ENCODE measurements around the gene RARS2.

RARS2 gene

DNA sequence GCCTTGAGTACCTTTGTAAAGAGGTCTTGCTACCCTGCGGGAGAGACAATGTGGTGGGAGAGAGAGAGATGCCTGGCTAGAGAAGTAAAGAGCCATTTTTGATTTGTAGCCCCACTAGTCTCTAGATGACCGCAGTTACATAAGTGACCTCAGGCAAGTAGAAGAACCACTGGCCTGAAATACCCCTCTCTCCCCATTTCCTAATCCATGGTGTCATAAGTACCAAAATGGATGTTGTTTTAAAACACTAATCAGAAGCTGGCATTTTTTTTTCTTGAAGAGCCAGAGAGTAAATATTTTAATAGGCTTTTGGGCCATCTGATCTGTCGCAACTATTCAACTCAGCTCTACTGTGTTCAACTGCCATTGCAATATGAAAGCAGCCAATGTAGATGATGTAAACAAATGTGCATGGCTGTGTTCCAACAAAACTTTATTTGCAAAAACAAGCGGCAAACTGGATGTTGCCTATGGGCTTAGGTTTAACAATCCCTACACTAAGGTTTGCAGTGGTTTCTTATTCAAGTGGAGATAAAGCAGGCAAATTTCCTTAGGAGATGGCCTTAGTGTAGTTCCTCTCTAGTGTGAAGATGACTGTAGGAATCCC lies 36.5 kb downstream of the RARS2 start:
- TF ChIP-seq, protein P1, sequence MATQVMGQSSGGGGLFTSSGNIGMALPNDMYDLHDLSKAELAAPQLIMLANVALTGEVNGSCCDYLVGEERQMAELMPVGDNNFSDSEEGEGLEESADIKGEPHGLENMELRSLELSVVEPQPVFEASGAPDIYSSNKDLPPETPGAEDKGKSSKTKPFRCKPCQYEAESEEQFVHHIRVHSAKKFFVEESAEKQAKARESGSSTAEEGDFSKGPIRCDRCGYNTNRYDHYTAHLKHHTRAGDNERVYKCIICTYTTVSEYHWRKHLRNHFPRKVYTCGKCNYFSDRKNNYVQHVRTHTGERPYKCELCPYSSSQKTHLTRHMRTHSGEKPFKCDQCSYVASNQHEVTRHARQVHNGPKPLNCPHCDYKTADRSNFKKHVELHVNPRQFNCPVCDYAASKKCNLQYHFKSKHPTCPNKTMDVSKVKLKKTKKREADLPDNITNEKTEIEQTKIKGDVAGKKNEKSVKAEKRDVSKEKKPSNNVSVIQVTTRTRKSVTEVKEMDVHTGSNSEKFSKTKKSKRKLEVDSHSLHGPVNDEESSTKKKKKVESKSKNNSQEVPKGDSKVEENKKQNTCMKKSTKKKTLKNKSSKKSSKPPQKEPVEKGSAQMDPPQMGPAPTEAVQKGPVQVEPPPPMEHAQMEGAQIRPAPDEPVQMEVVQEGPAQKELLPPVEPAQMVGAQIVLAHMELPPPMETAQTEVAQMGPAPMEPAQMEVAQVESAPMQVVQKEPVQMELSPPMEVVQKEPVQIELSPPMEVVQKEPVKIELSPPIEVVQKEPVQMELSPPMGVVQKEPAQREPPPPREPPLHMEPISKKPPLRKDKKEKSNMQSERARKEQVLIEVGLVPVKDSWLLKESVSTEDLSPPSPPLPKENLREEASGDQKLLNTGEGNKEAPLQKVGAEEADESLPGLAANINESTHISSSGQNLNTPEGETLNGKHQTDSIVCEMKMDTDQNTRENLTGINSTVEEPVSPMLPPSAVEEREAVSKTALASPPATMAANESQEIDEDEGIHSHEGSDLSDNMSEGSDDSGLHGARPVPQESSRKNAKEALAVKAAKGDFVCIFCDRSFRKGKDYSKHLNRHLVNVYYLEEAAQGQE (IDR thresholded peaks at IDR 0.05; ENCODE audit: insufficient read depth in 1 of 2, low read depth in 2 of 2, low read length in 2 of 2) = no peak

DNA sequence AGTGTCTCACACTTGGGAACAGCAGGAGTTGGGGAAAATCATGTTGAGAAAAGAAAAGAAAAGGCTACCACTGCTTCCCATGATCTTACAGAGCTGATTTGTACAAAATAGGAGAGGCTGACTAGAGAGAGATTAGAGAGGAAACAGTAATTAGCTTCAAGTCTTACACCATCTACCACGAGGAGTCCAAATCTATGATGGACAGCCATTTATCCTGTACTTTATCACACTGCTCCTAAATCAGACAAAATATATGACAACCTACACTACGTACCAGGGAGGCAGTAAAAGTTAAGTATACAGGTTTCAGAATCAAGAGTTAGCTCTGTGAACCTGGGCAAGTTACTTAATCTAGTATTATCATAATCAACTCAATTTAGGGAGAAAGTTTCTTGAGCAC lies 38.0 kb downstream of the RARS2 start:
- no peak for TF ChIP-seq TAF1 (IDR thresholded peaks at IDR 0.05; ENCODE audit: borderline replicate concordance, insufficient read depth, low read length)
- TF ChIP-seq, protein P1 (IDR thresholded peaks at IDR 0.05; ENCODE audit: insufficient read depth in 1 of 2, low read depth in 2 of 2, low read length in 2 of 2) = no peak
- TF ChIP-seq SIN3A (IDR thresholded peaks at IDR 0.05; ENCODE audit: borderline replicate concordance, insufficient read depth, low read length) = no peak
- TF ChIP-seq FOXP2 (optimal IDR thresholded peaks at IDR 0.05; ENCODE audit: borderline replicate concordance, extremely low read depth, extremely low read length, insufficient read depth) = no peak
- TF ChIP-seq POLR2AphosphoS5 (IDR thresholded peaks at IDR 0.05; ENCODE audit: low read depth, low read length) = no peak

DNA sequence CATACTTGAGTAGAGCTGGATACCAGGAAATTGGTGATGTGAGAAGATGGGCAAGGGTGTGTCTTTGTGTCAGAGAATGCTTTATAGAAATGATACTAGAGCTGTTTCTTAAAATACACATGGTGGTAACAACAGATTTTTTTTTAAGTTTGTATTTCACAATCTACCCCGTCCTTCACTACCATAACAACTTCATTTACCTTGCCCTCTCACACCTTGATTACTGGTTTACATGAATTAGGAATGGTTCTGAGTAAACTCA lies 45.4 kb downstream of the RARS2 start:
- TF ChIP-seq TAF1 (IDR thresholded peaks at IDR 0.05; ENCODE audit: borderline replicate concordance, insufficient read depth, low read length) = no peak
- TF ChIP-seq FOXP2 (optimal IDR thresholded peaks at IDR 0.05; ENCODE audit: borderline replicate concordance, extremely low read depth, extremely low read length, insufficient read depth) = no peak
- TF ChIP-seq SIN3A (IDR thresholded peaks at IDR 0.05; ENCODE audit: borderline replicate concordance, insufficient read depth, low read length) = no peak
- TF ChIP-seq POLR2AphosphoS5 (IDR thresholded peaks at IDR 0.05; ENCODE audit: low read depth, low read length) = no peak
- TF ChIP-seq, protein P1 (IDR thresholded peaks at IDR 0.05; ENCODE audit: insufficient read depth in 1 of 2, low read depth in 2 of 2, low read length in 2 of 2) = no peak

DNA sequence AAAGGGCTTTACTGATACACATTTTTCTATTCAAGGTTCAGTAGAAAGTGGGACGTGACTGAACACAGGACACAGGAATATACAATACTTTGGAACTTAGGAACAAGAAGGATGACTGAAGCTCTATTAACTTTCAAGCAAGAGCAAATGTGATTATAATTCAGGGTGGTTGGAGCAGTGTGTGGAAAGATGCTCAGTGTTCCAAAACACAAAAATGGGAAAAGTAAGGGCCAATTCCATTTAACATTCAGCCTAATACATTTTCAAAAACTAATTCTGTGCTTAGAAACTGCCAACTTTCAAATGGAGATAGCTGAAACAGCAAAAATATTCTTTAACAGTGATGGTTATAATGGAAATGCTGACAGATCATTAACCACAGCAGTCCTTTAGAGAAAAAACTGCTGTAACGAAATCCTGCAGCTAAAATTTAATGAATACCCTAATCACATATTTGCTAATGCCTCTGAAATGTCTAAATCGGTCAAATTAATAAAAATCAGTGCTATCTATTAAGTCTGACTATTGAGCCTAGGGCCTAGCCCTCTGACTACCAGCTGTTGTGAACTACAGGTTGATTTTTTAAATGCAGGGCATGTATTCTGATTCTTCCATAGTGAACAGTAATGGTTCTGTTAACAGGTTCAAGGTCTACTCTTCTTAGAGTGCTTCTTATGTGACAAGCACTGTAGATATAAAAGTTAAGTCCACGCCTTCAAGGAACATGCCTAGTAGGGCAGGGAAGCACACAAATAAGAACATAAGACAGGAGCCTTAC lies 45.9 kb downstream of the RARS2 start:
- no peak for TF ChIP-seq SIN3A (IDR thresholded peaks at IDR 0.05; ENCODE audit: borderline replicate concordance, insufficient read depth, low read length)
- TF ChIP-seq TAF1 (IDR thresholded peaks at IDR 0.05; ENCODE audit: borderline replicate concordance, insufficient read depth, low read length) = no peak
- no peak for TF ChIP-seq FOXP2 (optimal IDR thresholded peaks at IDR 0.05; ENCODE audit: borderline replicate concordance, extremely low read depth, extremely low read length, insufficient read depth)
- TF ChIP-seq POLR2AphosphoS5 (IDR thresholded peaks at IDR 0.05; ENCODE audit: low read depth, low read length) = no peak
- TF ChIP-seq, protein P1 (IDR thresholded peaks at IDR 0.05; ENCODE audit: insufficient read depth in 1 of 2, low read depth in 2 of 2, low read length in 2 of 2) = no peak

DNA sequence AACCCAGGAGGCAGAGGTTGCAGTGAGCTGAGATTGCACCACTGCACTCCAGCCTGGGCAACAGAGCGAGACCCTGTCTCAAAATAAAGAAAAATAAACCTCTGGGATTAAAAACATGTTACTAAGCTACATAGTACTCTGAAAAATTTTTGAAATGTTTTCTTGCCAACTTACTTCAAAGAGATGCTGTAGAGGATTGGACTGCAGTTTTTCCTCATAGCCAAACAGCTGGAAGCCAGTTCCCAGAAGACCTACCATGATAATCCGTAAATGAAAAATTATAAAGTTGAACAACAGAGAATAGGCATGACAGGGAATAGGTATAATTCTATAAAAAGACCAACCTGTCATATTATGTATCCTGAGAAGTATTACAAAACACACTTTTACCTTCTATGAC lies 48.0 kb downstream of the RARS2 start:
- TF ChIP-seq SIN3A (IDR thresholded peaks at IDR 0.05; ENCODE audit: borderline replicate concordance, insufficient read depth, low read length) (no peak), FOXP2 (optimal IDR thresholded peaks at IDR 0.05; ENCODE audit: borderline replicate concordance, extremely low read depth, extremely low read length, insufficient read depth) (no peak), TAF1 (IDR thresholded peaks at IDR 0.05; ENCODE audit: borderline replicate concordance, insufficient read depth, low read length) (no peak), POLR2AphosphoS5 (IDR thresholded peaks at IDR 0.05; ENCODE audit: low read depth, low read length) (no peak)
- TF ChIP-seq, protein P1 (IDR thresholded peaks at IDR 0.05; ENCODE audit: insufficient read depth in 1 of 2, low read depth in 2 of 2, low read length in 2 of 2) = no peak

Measured in PFSK-1 (cell line).